Measurements from ENCODE around the gene AFG1L.
"Not testable (repeated sequence)": the region's sequence is repeated elsewhere in the genome, so short reads cannot be mapped to it uniquely, and the experiment has no call there.

The AFG1L gene

GRCh38 chr6:108442770-108443520 is 148.1 kb downstream of the AFG1L start:
- TF ChIP-seq, protein P1, sequence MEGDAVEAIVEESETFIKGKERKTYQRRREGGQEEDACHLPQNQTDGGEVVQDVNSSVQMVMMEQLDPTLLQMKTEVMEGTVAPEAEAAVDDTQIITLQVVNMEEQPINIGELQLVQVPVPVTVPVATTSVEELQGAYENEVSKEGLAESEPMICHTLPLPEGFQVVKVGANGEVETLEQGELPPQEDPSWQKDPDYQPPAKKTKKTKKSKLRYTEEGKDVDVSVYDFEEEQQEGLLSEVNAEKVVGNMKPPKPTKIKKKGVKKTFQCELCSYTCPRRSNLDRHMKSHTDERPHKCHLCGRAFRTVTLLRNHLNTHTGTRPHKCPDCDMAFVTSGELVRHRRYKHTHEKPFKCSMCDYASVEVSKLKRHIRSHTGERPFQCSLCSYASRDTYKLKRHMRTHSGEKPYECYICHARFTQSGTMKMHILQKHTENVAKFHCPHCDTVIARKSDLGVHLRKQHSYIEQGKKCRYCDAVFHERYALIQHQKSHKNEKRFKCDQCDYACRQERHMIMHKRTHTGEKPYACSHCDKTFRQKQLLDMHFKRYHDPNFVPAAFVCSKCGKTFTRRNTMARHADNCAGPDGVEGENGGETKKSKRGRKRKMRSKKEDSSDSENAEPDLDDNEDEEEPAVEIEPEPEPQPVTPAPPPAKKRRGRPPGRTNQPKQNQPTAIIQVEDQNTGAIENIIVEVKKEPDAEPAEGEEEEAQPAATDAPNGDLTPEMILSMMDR (conservative IDR thresholded peaks at IDR 0.05) = no peak
- no peak for TF ChIP-seq ZFX (IDR thresholded peaks at IDR 0.05)
- H3K27ac ChIP-seq = no peak overlapping the region

GRCh38 chr6:108446629-108447150 is 151.8 kb downstream of the AFG1L start:
- TF ChIP-seq ZFX (IDR thresholded peaks at IDR 0.05) = no peak
- TF ChIP-seq, protein P1 (conservative IDR thresholded peaks at IDR 0.05) = no peak
- no peak overlapping the region for H3K27ac ChIP-seq

DNA sequence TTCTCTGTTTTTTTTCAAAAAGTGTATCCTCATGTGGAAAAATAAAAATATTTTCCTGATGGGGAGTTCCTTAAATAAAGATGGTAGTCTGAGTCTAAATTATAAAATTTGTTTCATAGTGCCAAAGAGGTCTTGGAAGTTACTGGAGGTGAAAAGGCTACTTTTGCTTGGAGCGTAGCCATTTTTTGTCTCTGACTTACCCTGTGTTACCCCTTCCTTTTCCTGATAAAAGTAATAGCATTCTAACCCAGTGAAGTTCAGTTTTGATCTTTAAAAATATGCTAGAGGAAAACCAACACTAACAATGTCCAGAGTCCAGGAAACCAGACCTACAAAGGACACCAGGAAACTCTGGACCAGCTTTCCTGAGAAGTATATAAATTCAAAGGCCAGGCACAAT is 153.6 kb downstream of the AFG1L start:
- H3K27ac ChIP-seq = no peak overlapping the region
- TF ChIP-seq ZFX (IDR thresholded peaks at IDR 0.05) = no peak
- TF ChIP-seq, protein P1 (conservative IDR thresholded peaks at IDR 0.05) = no peak

DNA sequence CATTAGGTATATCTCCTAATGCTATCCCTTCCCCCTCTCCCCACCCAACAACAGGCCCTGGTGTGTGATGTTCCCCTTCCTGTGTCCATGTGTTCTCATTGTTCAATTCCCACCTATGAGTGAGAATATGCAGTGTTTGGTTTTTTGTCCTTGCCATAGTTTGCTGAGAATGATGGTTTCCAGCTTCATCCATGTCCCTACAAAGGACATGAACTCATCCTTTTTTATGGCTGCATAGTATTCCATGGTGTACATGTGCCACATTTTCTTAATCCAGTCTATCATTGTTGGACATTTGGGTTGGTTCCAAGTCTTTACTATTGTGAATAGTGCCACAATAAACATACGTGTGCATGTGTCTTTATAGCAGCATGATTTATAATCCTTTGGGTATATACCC is 154.9 kb downstream of the AFG1L start:
- not testable (repeated sequence) for H3K27ac ChIP-seq

DNA sequence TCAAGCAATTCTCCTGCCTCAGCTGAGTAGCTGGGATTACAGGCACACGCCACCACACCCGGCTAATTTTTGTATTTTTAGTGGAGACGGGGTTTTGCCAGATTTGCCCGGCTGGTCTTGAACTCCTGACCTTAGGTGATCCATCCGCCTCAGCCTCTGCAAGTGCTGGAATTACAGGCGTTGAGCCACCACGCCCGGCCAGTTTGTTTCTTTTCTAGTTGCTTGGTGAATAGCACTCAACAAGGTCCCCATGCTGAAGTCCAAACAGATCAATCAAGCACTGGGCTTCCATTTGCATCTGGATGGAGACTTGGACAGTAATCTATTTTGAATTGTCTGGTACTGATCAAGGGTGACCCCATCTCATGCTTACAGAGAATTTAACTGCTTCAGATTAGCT is 157.0 kb downstream of the AFG1L start:
- no peak for TF ChIP-seq ZFX (IDR thresholded peaks at IDR 0.05)
- TF ChIP-seq, protein P1 (conservative IDR thresholded peaks at IDR 0.05) = no peak
- H3K27ac ChIP-seq = no peak overlapping the region

DNA sequence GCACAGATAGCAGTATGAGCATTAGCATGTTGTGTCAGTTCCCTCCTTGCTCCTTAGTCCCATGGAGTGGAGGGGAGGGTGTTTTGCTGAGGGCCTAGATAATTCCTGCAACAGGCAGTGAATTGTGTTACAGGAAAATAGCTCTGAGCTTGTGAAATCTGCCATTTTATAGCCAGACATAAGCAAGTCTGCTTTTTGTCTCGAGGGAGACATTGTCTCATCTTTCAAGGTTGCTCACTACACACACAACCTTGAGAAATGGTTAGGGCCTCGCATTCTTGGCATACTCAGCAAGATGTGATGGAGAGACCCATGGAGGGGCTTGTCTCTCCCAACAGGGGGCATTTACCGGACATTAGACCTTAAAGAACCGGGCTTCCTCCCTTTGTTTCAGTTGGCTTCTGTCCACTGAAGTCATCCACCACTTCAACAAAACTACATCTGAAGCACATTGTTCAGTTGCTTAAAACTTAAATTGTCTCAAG is 157.9 kb downstream of the AFG1L start:
- no peak for TF ChIP-seq ZFX (IDR thresholded peaks at IDR 0.05)
- TF ChIP-seq, protein P1 (conservative IDR thresholded peaks at IDR 0.05) = no peak
- H3K27ac ChIP-seq = no peak overlapping the region

- no peak for TF ChIP-seq ZFX (IDR thresholded peaks at IDR 0.05)
- TF ChIP-seq, protein P1 (conservative IDR thresholded peaks at IDR 0.05) = no peak
- H3K27ac ChIP-seq = no peak overlapping the region
Observed at GRCh38 chr6:108453601-108454185, 158.8 kb downstream of the AFG1L start.

Measured in C4-2B (cell line).